HEK293 (cell line): Measurements from ENCODE around the gene CYTH3.

Source experiments
- CTCF ChIA-PET: fragments of 350-600 bp; formaldehyde crosslinking; extraction: SDS; loops from one replicate; lab custom pipeline; 2021; ENCODE audit warnings: antibody characterized with exemption; lab: Yijun Ruan, JAX
- POLR2A ChIA-PET: fragments of 300-600 bp; formaldehyde crosslinking; extraction: SDS; loops from one replicate; lab custom pipeline; 2020; ENCODE audit warnings: antibody characterized with exemption, inconsistent platforms; lab: Yijun Ruan, JAX
- H3K27ac ChIP-seq: fragments of 200-500 bp; sonication (Bioruptor generic); 2 replicates; pipeline ENCODE4 v1.5.1; 2014; ENCODE audit warnings: low read depth, low read length, control low read depth, inconsistent platforms; ENCODE audit errors: extremely low read depth
- H3K36me3 ChIP-seq, 2 experiments: fragments of 200-500 bp in 1 of 2; sonication (Bioruptor generic) in 1 of 2; 1 replicate in 1 of 2; 2 replicates in 1 of 2; pipeline ENCODE4 v1.5.1; 2014 to 2017; ENCODE audit warnings: inconsistent platforms in 2 of 2, low read length in 2 of 2; ENCODE audit not compliant: control insufficient read depth in 2 of 2, insufficient read depth in 1 of 2
- H3K4me1 ChIP-seq: fragments of 200-500 bp; sonication (Bioruptor generic); 2 replicates; pipeline ENCODE4 v1.5.1; 2014; ENCODE audit warnings: mild to moderate bottlenecking, low read length, inconsistent platforms; ENCODE audit not compliant: control insufficient read depth, insufficient read depth
- H3K4me3 ChIP-seq: 2 replicates; pipeline ENCODE4 v1.5.1; 2011; ENCODE audit warnings: low read depth, mild to moderate bottlenecking, control low read depth, low read length, moderate library complexity
- H3K9me3 ChIP-seq: fragments of 200-500 bp; sonication (Bioruptor generic); 2 replicates; pipeline ENCODE4 v1.5.1; 2014; ENCODE audit warnings: low read depth, low read length, inconsistent platforms; ENCODE audit not compliant: control insufficient read depth, insufficient read depth
- BCL11B ChIP-seq: fragments of 450-650 bp; formaldehyde crosslinking; IDR thresholded peaks from 2 replicates; pipeline ENCODE4 v1.5.1; 2016; ENCODE audit warnings: low read depth, missing biosample characterization, missing genetic modification characterization
- EGR2 ChIP-seq: fragments of 450-650 bp; formaldehyde crosslinking; IDR thresholded peaks from 2 replicates; pipeline ENCODE4 v1.5.1; 2016; ENCODE audit warnings: low read depth, missing biosample characterization, missing genetic modification characterization
- ELK4 ChIP-seq: IDR thresholded peaks from 2 replicates; pipeline ENCODE4 v1.6.1; 2011; ENCODE audit warnings: mild to moderate bottlenecking, low read depth, low read length, borderline replicate concordance
- IKZF3 ChIP-seq: fragments of 450-650 bp; IDR thresholded peaks from 2 replicates; pipeline ENCODE4 v1.5.0; 2018; ENCODE audit warnings: missing biosample characterization, mild to moderate bottlenecking, missing genetic modification characterization, moderate library complexity
- INSM2 ChIP-seq: fragments of 450-650 bp; formaldehyde crosslinking; IDR thresholded peaks from 2 replicates; pipeline ENCODE4 v1.5.1; 2016; ENCODE audit warnings: missing biosample characterization, missing genetic modification characterization
- SCRT2 ChIP-seq: fragments of 450-650 bp; formaldehyde crosslinking; IDR thresholded peaks from 2 replicates; pipeline ENCODE4 v1.5.1; 2016; ENCODE audit warnings: missing biosample characterization, missing genetic modification characterization
- SP7 ChIP-seq: fragments of 450-650 bp; formaldehyde crosslinking; IDR thresholded peaks from 2 replicates; pipeline ENCODE4 v1.5.1; 2016; ENCODE audit warnings: missing biosample characterization, missing genetic modification characterization
- TRIM28 ChIP-seq: IDR thresholded peaks from 2 replicates; pipeline ENCODE4 v1.6.1; 2011; ENCODE audit warnings: low read length, control low read depth, borderline replicate concordance
- TSHZ1 ChIP-seq: fragments of 450-650 bp; formaldehyde crosslinking; IDR thresholded peaks from 2 replicates; pipeline ENCODE4 v1.5.1; 2016; ENCODE audit warnings: missing biosample characterization, missing genetic modification characterization, borderline replicate concordance
- ZNF138 ChIP-seq: fragments of 450-650 bp; formaldehyde crosslinking; IDR thresholded peaks from 2 replicates; pipeline ENCODE4 v1.5.1; 2016; ENCODE audit warnings: missing biosample characterization, missing genetic modification characterization, borderline replicate concordance
- ZNF184 ChIP-seq: fragments of 450-650 bp; IDR thresholded peaks from 2 replicates; pipeline ENCODE4 v1.5.1; 2018; ENCODE audit warnings: missing biosample characterization, mild to moderate bottlenecking, missing genetic modification characterization
- ZNF24 ChIP-seq: fragments of 450-650 bp; formaldehyde crosslinking; IDR thresholded peaks from 2 replicates; pipeline ENCODE4 v1.5.1; 2016; ENCODE audit warnings: missing biosample characterization, missing genetic modification characterization
- ZNF26 ChIP-seq: fragments of 450-650 bp; formaldehyde crosslinking; IDR thresholded peaks from 2 replicates; pipeline ENCODE4 v1.5.1; 2016; ENCODE audit warnings: missing biosample characterization, missing genetic modification characterization
- ZNF449 ChIP-seq: fragments of 450-650 bp; formaldehyde crosslinking; IDR thresholded peaks from 2 replicates; pipeline ENCODE4 v1.5.1; 2017; ENCODE audit warnings: missing biosample characterization, mild to moderate bottlenecking, missing genetic modification characterization, moderate library complexity
- ZNF510 ChIP-seq: fragments of 450-650 bp; formaldehyde crosslinking; IDR thresholded peaks from 2 replicates; pipeline ENCODE4 v1.5.1; 2018; ENCODE audit warnings: mild to moderate bottlenecking, missing genetic modification characterization, missing biosample characterization; ENCODE audit not compliant: insufficient replicate concordance
- ZNF571 ChIP-seq: fragments of 450-650 bp; formaldehyde crosslinking; IDR thresholded peaks from 2 replicates; pipeline ENCODE4 v1.5.0; 2017; ENCODE audit warnings: missing biosample characterization, missing genetic modification characterization
- ZNF664 ChIP-seq: fragments of 450-650 bp; formaldehyde crosslinking; IDR thresholded peaks from 2 replicates; pipeline ENCODE4 v1.5.1; 2016; ENCODE audit warnings: missing biosample characterization, missing genetic modification characterization
- ZSCAN18 ChIP-seq: fragments of 450-650 bp; formaldehyde crosslinking; IDR thresholded peaks from 2 replicates; pipeline ENCODE4 v1.5.1; 2016; ENCODE audit warnings: missing biosample characterization, missing genetic modification characterization

The CYTH3 gene

GRCh38 chr7:6147627-6148026, 124.8 kb downstream of the CYTH3 start:
- no peaks in the 10 kb centered on the region for H3K4me1 ChIP-seq
- H3K4me3 ChIP-seq: no peak overlapping the region
- no peak overlapping the region for H3K27ac ChIP-seq
- ChIA-PET CTCF (interaction anchor here (1.0 kb wide), 1 partner anchor 173 kb away, joined by 3 read pairs; no protein-coding TSS in a partner anchor), POLR2A (interaction anchor here (0.5 kb wide), 1 partner anchor 91 kb away, joined by 3 read pairs; no protein-coding TSS in a partner anchor)
- H3K9me3 ChIP-seq: no peaks in the 10 kb centered on the region
- peaks cover 42 to 91% of the 10 kb centered on the region in 2 experiments for H3K36me3 ChIP-seq
- TF ChIP-seq SCRT2 (tag by site-specific recombination): no peak
- no peak for TF ChIP-seq ZNF26 (tag by site-specific recombination)
- TF ChIP-seq ZSCAN18 (tag by site-specific recombination): no peak
- TF ChIP-seq ELK4: no peak
- no peak for TF ChIP-seq ZNF571 (tag by site-specific recombination)
- no peak for TF ChIP-seq TRIM28
- no peak for TF ChIP-seq ZNF138 (tag by site-specific recombination)
- no peak for TF ChIP-seq ZNF449 (tag by site-specific recombination)
- no peak for TF ChIP-seq ZNF510 (tag by site-specific recombination)
- TF ChIP-seq EGR2: no peak
- no peak for TF ChIP-seq INSM2 (tag by site-specific recombination)
- no peak for TF ChIP-seq ZNF24 (tag by site-specific recombination)
- no peak for TF ChIP-seq ZNF184 (tag by site-specific recombination)
- TF ChIP-seq ZNF664 (tag by site-specific recombination): no peak
- no peak for TF ChIP-seq IKZF3 (tag by site-specific recombination)
- TF ChIP-seq SP7 (tag by site-specific recombination): no peak
- TF ChIP-seq BCL11B (tag by site-specific recombination): no peak
- no peak for TF ChIP-seq TSHZ1 (tag by site-specific recombination)
